Measurements from ENCODE around the gene ACSL3. TPM values are rescaled to one million over a fixed set of nuclear protein-coding genes. Genes with fewer than 3 reads are reported as not detected.

ACSL3 gene
- total RNA-seq, 1 experiment from 2014 or later: 100 TPM

DNA sequence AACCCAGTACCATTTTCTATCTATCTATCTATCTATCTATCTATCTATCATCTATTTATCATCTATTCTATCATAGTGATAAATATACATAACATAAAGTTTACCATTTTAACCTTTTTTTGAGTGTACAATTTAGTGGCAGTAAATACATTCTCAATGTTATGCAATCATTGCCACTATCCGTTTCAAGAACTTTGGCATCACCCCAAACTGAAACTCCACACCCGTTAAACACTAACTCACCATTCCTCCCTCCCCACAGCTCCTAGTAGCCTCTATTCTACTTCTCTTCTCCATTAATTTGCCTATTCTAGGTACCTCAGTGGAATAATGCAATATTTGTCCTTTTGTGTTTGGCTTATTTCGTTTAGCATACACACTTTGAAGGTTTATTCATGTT, 108.7 kb downstream of the ACSL3 start:
- Mint-ChIP-seq H3K36me3 (no peaks in the 10 kb centered on the region), H3K9me3 (no peaks in the 10 kb centered on the region), H3K4me1 (no peaks in the 10 kb centered on the region), H3K4me3 (no peak overlapping the region), H3K27me3 (ENCODE audit: low read depth) (no peaks in the 10 kb centered on the region; the same call in 1 of the 2 replicates), H3K27ac (no peak overlapping the region)
- ChIA-PET CTCF (interaction anchor here (0.8 kb wide), 1 partner anchor 132 kb away, joined by 3 read pairs; no protein-coding TSS in a partner anchor), POLR2A (no interaction called here)
- DNase-seq (ENCODE audit: low spot score) (no peak), ATAC-seq (no peak)
- TF ChIP-seq ZNF671 (CRISPR knock-in tag; IDR thresholded peaks at IDR 0.05): no peak
- no peak for TF ChIP-seq RELA (CRISPR knock-in tag; IDR thresholded peaks at IDR 0.05; ENCODE audit: borderline replicate concordance)
- TF ChIP-seq KAT7 (CRISPR knock-in tag; IDR thresholded peaks at IDR 0.05; ENCODE audit: borderline replicate concordance): no peak
- no peak for TF ChIP-seq E2F4 (CRISPR knock-in tag; IDR thresholded peaks at IDR 0.05; ENCODE audit: borderline replicate concordance, low read depth)
- TF ChIP-seq EMX1 (CRISPR knock-in tag; IDR thresholded peaks at IDR 0.05): no peak
- no peak for TF ChIP-seq GTF2I (CRISPR knock-in tag; conservative IDR thresholded peaks at IDR 0.05)
- no peak for TF ChIP-seq GRHL2 (CRISPR knock-in tag; IDR thresholded peaks at IDR 0.05; ENCODE audit: insufficient replicate concordance, severe bottlenecking)
- TF ChIP-seq GABPB1 (CRISPR knock-in tag; IDR thresholded peaks at IDR 0.05): no peak
- TF ChIP-seq PRRX2 (CRISPR knock-in tag; IDR thresholded peaks at IDR 0.05): no peak
- TF ChIP-seq ZNF121 (CRISPR knock-in tag; IDR thresholded peaks at IDR 0.05): no peak
- no peak for TF ChIP-seq ARID4B (CRISPR knock-in tag; IDR thresholded peaks at IDR 0.05; ENCODE audit: borderline replicate concordance)
- TF ChIP-seq, protein P1, sequence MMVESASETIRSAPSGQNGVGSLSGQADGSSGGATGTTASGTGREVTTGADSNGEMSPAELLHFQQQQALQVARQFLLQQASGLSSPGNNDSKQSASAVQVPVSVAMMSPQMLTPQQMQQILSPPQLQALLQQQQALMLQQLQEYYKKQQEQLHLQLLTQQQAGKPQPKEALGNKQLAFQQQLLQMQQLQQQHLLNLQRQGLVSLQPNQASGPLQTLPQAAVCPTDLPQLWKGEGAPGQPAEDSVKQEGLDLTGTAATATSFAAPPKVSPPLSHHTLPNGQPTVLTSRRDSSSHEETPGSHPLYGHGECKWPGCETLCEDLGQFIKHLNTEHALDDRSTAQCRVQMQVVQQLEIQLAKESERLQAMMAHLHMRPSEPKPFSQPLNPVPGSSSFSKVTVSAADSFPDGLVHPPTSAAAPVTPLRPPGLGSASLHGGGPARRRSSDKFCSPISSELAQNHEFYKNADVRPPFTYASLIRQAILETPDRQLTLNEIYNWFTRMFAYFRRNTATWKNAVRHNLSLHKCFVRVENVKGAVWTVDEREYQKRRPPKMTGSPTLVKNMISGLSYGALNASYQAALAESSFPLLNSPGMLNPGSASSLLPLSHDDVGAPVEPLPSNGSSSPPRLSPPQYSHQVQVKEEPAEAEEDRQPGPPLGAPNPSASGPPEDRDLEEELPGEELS (CRISPR knock-in tag; IDR thresholded peaks at IDR 0.05): no peak
- TF ChIP-seq SMAD4 (CRISPR knock-in tag; IDR thresholded peaks at IDR 0.05): no peak
- TF ChIP-seq FOXJ3 (CRISPR knock-in tag; IDR thresholded peaks at IDR 0.05; ENCODE audit: borderline replicate concordance): no peak
- TF ChIP-seq USF1 (CRISPR knock-in tag; IDR thresholded peaks at IDR 0.05): no peak
- no peak for TF ChIP-seq TP53 (CRISPR knock-in tag; IDR thresholded peaks at IDR 0.05)
- TF ChIP-seq AFF4 (CRISPR knock-in tag; IDR thresholded peaks at IDR 0.05; ENCODE audit: borderline replicate concordance): no peak
- no peak for TF ChIP-seq ZNF138 (CRISPR knock-in tag; conservative IDR thresholded peaks at IDR 0.05)
- TF ChIP-seq ETV6 (CRISPR knock-in tag; IDR thresholded peaks at IDR 0.05): no peak
- TF ChIP-seq, protein P2, sequence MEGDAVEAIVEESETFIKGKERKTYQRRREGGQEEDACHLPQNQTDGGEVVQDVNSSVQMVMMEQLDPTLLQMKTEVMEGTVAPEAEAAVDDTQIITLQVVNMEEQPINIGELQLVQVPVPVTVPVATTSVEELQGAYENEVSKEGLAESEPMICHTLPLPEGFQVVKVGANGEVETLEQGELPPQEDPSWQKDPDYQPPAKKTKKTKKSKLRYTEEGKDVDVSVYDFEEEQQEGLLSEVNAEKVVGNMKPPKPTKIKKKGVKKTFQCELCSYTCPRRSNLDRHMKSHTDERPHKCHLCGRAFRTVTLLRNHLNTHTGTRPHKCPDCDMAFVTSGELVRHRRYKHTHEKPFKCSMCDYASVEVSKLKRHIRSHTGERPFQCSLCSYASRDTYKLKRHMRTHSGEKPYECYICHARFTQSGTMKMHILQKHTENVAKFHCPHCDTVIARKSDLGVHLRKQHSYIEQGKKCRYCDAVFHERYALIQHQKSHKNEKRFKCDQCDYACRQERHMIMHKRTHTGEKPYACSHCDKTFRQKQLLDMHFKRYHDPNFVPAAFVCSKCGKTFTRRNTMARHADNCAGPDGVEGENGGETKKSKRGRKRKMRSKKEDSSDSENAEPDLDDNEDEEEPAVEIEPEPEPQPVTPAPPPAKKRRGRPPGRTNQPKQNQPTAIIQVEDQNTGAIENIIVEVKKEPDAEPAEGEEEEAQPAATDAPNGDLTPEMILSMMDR (IDR thresholded peaks at IDR 0.05): no peak

Measured in WTC11 (cell line).